ENCODE data around the gene SLC35A4.
"Not testable (repeated sequence)": the region's sequence is repeated elsewhere in the genome, so short reads cannot be mapped to it uniquely, and the experiment has no call there.

DNA sequence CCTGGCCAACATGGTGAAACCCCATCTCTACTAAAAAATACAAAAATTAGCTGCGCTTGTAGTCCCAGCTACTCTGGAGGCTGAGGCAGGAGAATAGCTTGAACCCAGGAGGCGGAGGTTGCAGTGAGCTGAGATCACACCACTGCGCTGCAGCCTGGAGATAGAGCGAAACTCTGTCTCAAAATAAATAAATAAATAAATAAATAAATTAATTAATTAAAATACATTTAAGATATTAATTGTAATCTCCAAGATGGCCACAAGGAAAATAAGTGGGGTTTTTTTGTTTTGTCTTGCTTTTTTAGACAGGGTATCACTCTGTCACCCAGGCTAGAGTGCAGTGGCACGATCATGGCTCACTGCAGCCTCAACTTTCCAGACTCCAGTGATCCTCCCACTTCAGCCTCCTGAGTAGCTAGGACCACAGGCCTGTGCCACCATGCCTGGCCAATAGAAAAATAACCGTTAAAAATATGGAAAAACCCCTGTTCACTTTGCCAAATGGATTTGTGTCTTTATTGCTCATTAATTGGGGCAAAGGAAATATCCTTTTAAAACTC is 14.6 kb downstream of the SLC35A4 start:
- TF ChIP-seq, protein P1, sequence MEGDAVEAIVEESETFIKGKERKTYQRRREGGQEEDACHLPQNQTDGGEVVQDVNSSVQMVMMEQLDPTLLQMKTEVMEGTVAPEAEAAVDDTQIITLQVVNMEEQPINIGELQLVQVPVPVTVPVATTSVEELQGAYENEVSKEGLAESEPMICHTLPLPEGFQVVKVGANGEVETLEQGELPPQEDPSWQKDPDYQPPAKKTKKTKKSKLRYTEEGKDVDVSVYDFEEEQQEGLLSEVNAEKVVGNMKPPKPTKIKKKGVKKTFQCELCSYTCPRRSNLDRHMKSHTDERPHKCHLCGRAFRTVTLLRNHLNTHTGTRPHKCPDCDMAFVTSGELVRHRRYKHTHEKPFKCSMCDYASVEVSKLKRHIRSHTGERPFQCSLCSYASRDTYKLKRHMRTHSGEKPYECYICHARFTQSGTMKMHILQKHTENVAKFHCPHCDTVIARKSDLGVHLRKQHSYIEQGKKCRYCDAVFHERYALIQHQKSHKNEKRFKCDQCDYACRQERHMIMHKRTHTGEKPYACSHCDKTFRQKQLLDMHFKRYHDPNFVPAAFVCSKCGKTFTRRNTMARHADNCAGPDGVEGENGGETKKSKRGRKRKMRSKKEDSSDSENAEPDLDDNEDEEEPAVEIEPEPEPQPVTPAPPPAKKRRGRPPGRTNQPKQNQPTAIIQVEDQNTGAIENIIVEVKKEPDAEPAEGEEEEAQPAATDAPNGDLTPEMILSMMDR (IDR thresholded peaks at IDR 0.05) = not testable (repeated sequence)
- TF ChIP-seq POLR2A, POLR2AphosphoS5 (IDR thresholded peaks at IDR 0.05): not testable (repeated sequence)

Data from prostate gland (tissue), 2 donors.